Measurements from ENCODE around the gene OSBP. TPM values are rescaled to one million over a fixed set of nuclear protein-coding genes. Genes with fewer than 3 reads are reported as not detected.
"Not testable (repeated sequence)": the region's sequence is repeated elsewhere in the genome, so short reads cannot be mapped to it uniquely, and the experiment has no call there.

OSBP gene
- total RNA-seq, 1 donor from 2014 or later: 43.4 TPM

GRCh38 chr11:59545179-59546020 is 70.2 kb downstream of the OSBP start:
- H3K27ac Mint-ChIP-seq: no peak overlapping the region
- no peaks in the 10 kb centered on the region for H3K9me3 Mint-ChIP-seq
- DNase-seq (ENCODE audit: low spot score): no peak
- H3K4me1 Mint-ChIP-seq (ENCODE audit: low read depth): peaks cover 7% of the 10 kb centered on the region
- no peak overlapping the region for H3K4me3 Mint-ChIP-seq (ENCODE audit: low read depth)
- no peaks in the 10 kb centered on the region for H3K36me3 Mint-ChIP-seq (ENCODE audit: low read depth)
- intact Hi-C loops (cut with micrococcal nuclease): no loop called here
- H3K27me3 Mint-ChIP-seq (ENCODE audit: low read depth): peaks cover 2% of the 10 kb centered on the region

GRCh38 chr11:59544869-59545178 is 70.8 kb downstream of the OSBP start:
- H3K4me1 Mint-ChIP-seq (ENCODE audit: low read depth): peaks cover 7% of the 10 kb centered on the region
- no peaks in the 10 kb centered on the region for H3K9me3 Mint-ChIP-seq
- DNase-seq (ENCODE audit: low spot score): no peak
- H3K4me3 Mint-ChIP-seq (ENCODE audit: low read depth): no peak overlapping the region
- peaks cover 2% of the 10 kb centered on the region for H3K27me3 Mint-ChIP-seq (ENCODE audit: low read depth)
- intact Hi-C loops (cut with micrococcal nuclease): no loop called here
- H3K36me3 Mint-ChIP-seq (ENCODE audit: low read depth): no peaks in the 10 kb centered on the region
- no peak overlapping the region for H3K27ac Mint-ChIP-seq

- intact Hi-C loops (cut with micrococcal nuclease); H3K27me3 Mint-ChIP-seq (ENCODE audit: low read depth): not testable (repeated sequence)
These were observed 71.9 kb downstream of the OSBP start for GRCh38 chr11:59543713-59544112.

GRCh38 chr11:59542142-59542810 is 73.3 kb downstream of the OSBP start:
- Mint-ChIP-seq H3K27ac (no peak overlapping the region), H3K4me3 (ENCODE audit: low read depth) (no peak overlapping the region), H3K4me1 (ENCODE audit: low read depth) (peaks cover 3% of the 10 kb centered on the region), H3K36me3 (ENCODE audit: low read depth) (no peaks in the 10 kb centered on the region), H3K9me3 (no peaks in the 10 kb centered on the region), H3K27me3 (ENCODE audit: low read depth) (peaks cover 5% of the 10 kb centered on the region)
- intact Hi-C loops (cut with micrococcal nuclease): no loop called here
- no peak for DNase-seq (ENCODE audit: low spot score)

More at GRCh38 chr11:59543713-59544112, 71.9 kb downstream of the OSBP start:
- H3K4me3 Mint-ChIP-seq (ENCODE audit: low read depth); H3K36me3 Mint-ChIP-seq (ENCODE audit: low read depth); DNase-seq (ENCODE audit: low spot score); H3K27ac Mint-ChIP-seq; H3K4me1 Mint-ChIP-seq (ENCODE audit: low read depth); H3K9me3 Mint-ChIP-seq: not testable (repeated sequence)

- intact Hi-C loops (cut with micrococcal nuclease): loop anchor here (5.0 kb wide), 1 partner anchor 83 kb away; the partner anchor contains the start of gene OSBP
- H3K4me1 Mint-ChIP-seq (ENCODE audit: low read depth): peaks cover 7% of the 10 kb centered on the region
These were observed 80.9 kb downstream of the OSBP start for GRCh38 chr11:59534676-59535075.

GRCh38 chr11:59532620-59533019 is 83.0 kb downstream of the OSBP start:
- Mint-ChIP-seq H3K36me3 (ENCODE audit: low read depth) (no peaks in the 10 kb centered on the region), H3K4me3 (ENCODE audit: low read depth) (no peak overlapping the region), H3K27ac (no peak overlapping the region), H3K9me3 (no peaks in the 10 kb centered on the region), H3K27me3 (ENCODE audit: low read depth) (no peaks in the 10 kb centered on the region), H3K4me1 (ENCODE audit: low read depth) (peaks cover 5% of the 10 kb centered on the region)
- DNase-seq (ENCODE audit: low spot score): no peak
- intact Hi-C loops (cut with micrococcal nuclease): no loop called here

More at GRCh38 chr11:59534676-59535075, 80.9 kb downstream of the OSBP start:
- Mint-ChIP-seq H3K27ac (no peak overlapping the region), H3K4me3 (ENCODE audit: low read depth) (no peak overlapping the region), H3K9me3 (no peaks in the 10 kb centered on the region), H3K27me3 (ENCODE audit: low read depth) (peaks cover 2% of the 10 kb centered on the region), H3K36me3 (ENCODE audit: low read depth) (no peaks in the 10 kb centered on the region)
- DNase-seq (ENCODE audit: low spot score): no peak

GRCh38 chr11:59528711-59529110 is 86.9 kb downstream of the OSBP start:
- Mint-ChIP-seq H3K36me3 (ENCODE audit: low read depth) (no peaks in the 10 kb centered on the region), H3K4me3 (ENCODE audit: low read depth) (no peak overlapping the region), H3K9me3 (no peaks in the 10 kb centered on the region), H3K27ac (no peak overlapping the region), H3K27me3 (ENCODE audit: low read depth) (peaks cover 2% of the 10 kb centered on the region), H3K4me1 (ENCODE audit: low read depth) (no peaks in the 10 kb centered on the region)
- DNase-seq (ENCODE audit: low spot score): no peak
- intact Hi-C loops (cut with micrococcal nuclease): no loop called here

Other genes with a start within 250 kb of the OSBP start
- gene OR5A2, start 189.4 kb downstream of the OSBP start, total RNA-seq: not detected in 2 replicates
- not detected in 2 replicates for gene OR5A1, start 179.3 kb downstream of the OSBP start, total RNA-seq
- not detected in 2 replicates for gene OR4D6, start 158.8 kb downstream of the OSBP start, total RNA-seq
- not detected in 2 replicates for gene OR4D10, start 142.5 kb downstream of the OSBP start, total RNA-seq
- gene OR4D11, start 112.2 kb downstream of the OSBP start, total RNA-seq: not detected in 2 replicates
- gene OR4D9, start 104.2 kb downstream of the OSBP start, total RNA-seq: not detected in 2 replicates
- gene PATL1, start 53.3 kb upstream of the OSBP start, total RNA-seq: 69.0 and 71.2 TPM in 2 replicates
- not detected in 2 replicates for gene OR10V1, start 98.1 kb upstream of the OSBP start, total RNA-seq
- gene STX3, start 139.6 kb upstream of the OSBP start, total RNA-seq: 9.9 and 14.1 TPM in 2 replicates
- gene MRPL16, start 195.0 kb upstream of the OSBP start, total RNA-seq: 87.7 and 90.4 TPM in 2 replicates
- not detected in 2 replicates for gene CBLIF, start 229.7 kb upstream of the OSBP start, total RNA-seq